Measurements from ENCODE around the gene SUGCT.

DNA sequence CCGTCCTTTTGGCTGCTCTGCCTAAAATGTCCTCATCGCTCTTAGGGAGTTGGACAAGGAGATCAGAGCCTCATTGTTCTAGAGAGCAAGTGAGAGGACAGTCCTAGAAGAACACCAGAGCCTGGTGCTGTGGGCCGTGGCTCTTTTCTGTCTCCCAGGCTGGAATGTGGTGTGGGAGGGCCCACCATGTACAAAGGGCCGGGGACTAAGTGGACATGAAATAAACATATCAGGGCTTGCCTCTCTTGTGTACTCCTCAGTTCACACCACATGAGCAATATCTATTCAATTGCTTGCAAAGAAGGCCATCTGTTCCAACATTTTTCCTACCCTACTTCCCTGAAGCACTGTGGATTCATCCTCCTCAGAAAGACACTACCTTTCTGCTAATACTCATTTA, 510.4 kb downstream of the SUGCT start:
- no peak for TF ChIP-seq POLR2A (IDR thresholded peaks at IDR 0.05)
- no peak for TF ChIP-seq CTCF (IDR thresholded peaks at IDR 0.05 in 8 of 11, conservative IDR thresholded peaks at IDR 0.05 in 3 of 11)
- TF ChIP-seq POLR2AphosphoS5 (IDR thresholded peaks at IDR 0.05) = no peak
